D721Med (cell line): Measurements from ENCODE around the gene ZNF710.

ENCODE experiments used
- DNase-seq: peaks from one replicate; pipeline ENCODE4 v3.0.0; 2011; ENCODE audit warnings: low spot score; ENCODE audit not compliant: insufficient read length
- FAIRE-seq: peaks from 2 replicates; lab custom pipeline; 2011; peaks lifted over from hg19 to GRCh38; lab: Jason Lieb, UNC
- CTCF ChIP-seq: IDR thresholded peaks from 2 replicates; pipeline ENCODE4 v1.5.1; 2012; ENCODE audit warnings: mild to moderate bottlenecking, control low read depth; ENCODE audit not compliant: insufficient read depth; ENCODE audit errors: missing control alignments

Gene ZNF710

GRCh38 chr15:90020021-90020735, 19.1 kb downstream of the ZNF710 start:
- FAIRE-seq (no peak), DNase-seq (no peak)
- no peak for TF ChIP-seq CTCF

- no peak for FAIRE-seq
- no peak for DNase-seq
- no peak for TF ChIP-seq CTCF
Observed at GRCh38 chr15:90020936-90021507, 19.9 kb downstream of the ZNF710 start.

GRCh38 chr15:90022345-90022744, 21.2 kb downstream of the ZNF710 start:
- FAIRE-seq, result no peak
- DNase-seq, result no peak
- no peak for TF ChIP-seq CTCF

- FAIRE-seq (no peak), DNase-seq (no peak)
- no peak for TF ChIP-seq CTCF
Observed at GRCh38 chr15:90022905-90023700, 22.0 kb downstream of the ZNF710 start.

- DNase-seq, result no peak
- no peak for FAIRE-seq
- TF ChIP-seq CTCF, result no peak
Observed at GRCh38 chr15:90024406-90024805, 23.3 kb downstream of the ZNF710 start.

GRCh38 chr15:90025489-90026033, 24.4 kb downstream of the ZNF710 start:
- FAIRE-seq (no peak), DNase-seq (no peak)
- TF ChIP-seq CTCF, result no peak
